CD14-positive monocyte (primary cell): Measurements from ENCODE around the gene THBS2. TPM values are rescaled to one million over a fixed set of nuclear protein-coding genes. Genes with fewer than 3 reads are reported as not detected.
A peak's percentile ranks its signal among the peaks of the same experiment; 100 is the strongest.

Experiments used
- DNase-seq, 3 donors: peaks; one replicate each; pipeline ENCODE4 v3.0.0-alpha.2; 2011 to 2022
- H2AFZ ChIP-seq: 2 replicates; pipeline ENCODE4 v1.6.0; 2012; ENCODE audit warnings: mild to moderate bottlenecking, low read depth, low read length, inconsistent platforms; ENCODE audit not compliant: insufficient read depth, poor library complexity, severe bottlenecking
- H3K27ac ChIP-seq, 2 donors: 1 replicate in 1 of 2; 2 replicates in 1 of 2; pipeline ENCODE4 v1.5.1; 2012 to 2013; ENCODE audit warnings: low read length in 2 of 2, control low read depth in 1 of 2, inconsistent platforms in 1 of 2, low read depth in 1 of 2, mild to moderate bottlenecking in 1 of 2
- H3K27me3 ChIP-seq, 2 donors: one replicate each; pipeline versions ENCODE4 v1.6.0 to v1.6.1; 2011 to 2013; ENCODE audit warnings: low read length in 2 of 2; ENCODE audit not compliant: control insufficient read depth in 2 of 2, insufficient read depth in 2 of 2
- H3K36me3 ChIP-seq, 2 donors: replicated peaks in 1 of 2; 1 replicate in 1 of 2; 2 replicates in 1 of 2; pipeline versions ENCODE4 v1.5.1 to v1.6.1; 2012 to 2013; ENCODE audit warnings: low read length in 2 of 2, control low read depth in 1 of 2, inconsistent platforms in 1 of 2, mild to moderate bottlenecking in 1 of 2; ENCODE audit not compliant: insufficient read depth in 2 of 2, control insufficient read depth in 1 of 2
- H3K4me1 ChIP-seq, 2 donors: 1 replicate in 1 of 2; 2 replicates in 1 of 2; pipeline versions ENCODE4 v1.5.1 to v1.6.1; 2012 to 2013; ENCODE audit warnings: low read length in 2 of 2, control low read depth in 1 of 2, inconsistent platforms in 1 of 2, mild to moderate bottlenecking in 1 of 2, moderate library complexity in 1 of 2; ENCODE audit not compliant: insufficient read depth in 2 of 2, control insufficient read depth in 1 of 2
- H3K4me2 ChIP-seq: replicated peaks from 2 replicates; pipeline ENCODE3; 2012; ENCODE audit warnings: low read length, moderate library complexity, mild to moderate bottlenecking; ENCODE audit not compliant: poor library complexity, severe bottlenecking; ENCODE audit errors: extremely low read depth
- H3K4me3 ChIP-seq, 3 experiments: fragments of 200-600 bp in 1 of 3; sonication (generic) in 1 of 3; replicated peaks in 1 of 3; 1 replicate in 2 of 3; 2 replicates in 1 of 3; pipeline ENCODE4 v1.5.1; 2011 to 2013; ENCODE audit warnings: low read length in 3 of 3, mild to moderate bottlenecking in 3 of 3, control low read depth in 2 of 3, low read depth in 2 of 3, inconsistent platforms in 1 of 3, moderate library complexity in 1 of 3
- H3K79me2 ChIP-seq: 2 replicates; pipeline ENCODE4 v1.6.0; 2012; ENCODE audit warnings: mild to moderate bottlenecking, control low read depth, inconsistent platforms, low read length, moderate library complexity; ENCODE audit not compliant: insufficient read depth
- H3K9ac ChIP-seq: 2 replicates; pipeline ENCODE4 v1.6.0; 2017; ENCODE audit warnings: low read length, mild to moderate bottlenecking; ENCODE audit not compliant: insufficient read depth, poor library complexity, severe bottlenecking
- H3K9me3 ChIP-seq, 2 donors: replicated peaks in 1 of 2; 1 replicate in 1 of 2; 2 replicates in 1 of 2; pipeline versions ENCODE4 v1.5.1 to v1.6.1; 2012 to 2013; ENCODE audit warnings: low read length in 2 of 2, control low read depth in 1 of 2; ENCODE audit not compliant: control insufficient read depth in 1 of 2, insufficient read depth in 1 of 2
- H4K20me1 ChIP-seq: 2 replicates; pipeline ENCODE4 v1.6.0; 2012; ENCODE audit warnings: mild to moderate bottlenecking, low read length, control low read depth, moderate library complexity; ENCODE audit not compliant: insufficient read depth
- H3K27ac Mint-ChIP-seq, 7 donors: one replicate each; pipeline ENCODE4 v1.8.0; 2020; ENCODE audit warnings: mild to moderate bottlenecking in 7 of 7, mixed read lengths in 7 of 7, moderate library complexity in 6 of 7, inconsistent platforms in 2 of 7
- H3K27me3 Mint-ChIP-seq, 3 donors: one replicate each; pipeline ENCODE4 v1.8.0; 2021 to 2022; ENCODE audit warnings: low read depth in 3 of 3, mild to moderate bottlenecking in 3 of 3, mixed read lengths in 3 of 3, moderate library complexity in 3 of 3, inconsistent platforms in 1 of 3
- H3K36me3 Mint-ChIP-seq, 2 donors: one replicate each; pipeline ENCODE4 v1.8.0; 2020; ENCODE audit warnings: mixed read lengths in 2 of 2, inconsistent platforms in 1 of 2, mild to moderate bottlenecking in 1 of 2
- H3K4me1 Mint-ChIP-seq: one replicate; pipeline ENCODE4 v1.8.0; 2020; ENCODE audit warnings: mild to moderate bottlenecking, mixed read lengths
- H3K4me3 Mint-ChIP-seq, 2 donors: one replicate each; pipeline ENCODE4 v1.8.0; 2020; ENCODE audit warnings: mild to moderate bottlenecking in 2 of 2, mixed read lengths in 2 of 2, moderate library complexity in 1 of 2
- H3K9me3 Mint-ChIP-seq, 7 donors: one replicate each; pipeline ENCODE4 v1.8.0; 2020 to 2022; ENCODE audit warnings: mixed read lengths in 7 of 7, mild to moderate bottlenecking in 6 of 7, moderate library complexity in 6 of 7, inconsistent platforms in 2 of 7
- WGBS: methylation state at CpG from one replicate; pipeline ENCODE4 v1.1.5; 2013; ENCODE audit warnings: missing lambda C conversion rate; ENCODE audit not compliant: insufficient coverage; 5-methylcytosine and 5-hydroxymethylcytosine counted together
- intact Hi-C, 2 donors: fragments of 100-400 bp; cut with micrococcal nuclease; formaldehyde crosslinking; loops; one replicate each; pipeline versions ENCODE4 v1.15.0 to v1.15.1; 2023
- polyA plus RNA-seq, 3 donors: library from polyadenylated mRNA; depleted of rRNA in 1 of 3; unstranded in 2 of 3; stranded (reverse) in 1 of 3; fragments of 300-500 nt in 2 of 3; fragments of >200 nt in 1 of 3; fragmentation: Illumina TruSeq in 2 of 3; gene quantifications; 1 replicate in 2 of 3; 2 replicates in 1 of 3; pipeline ENCODE4 v1.2.3, GENCODE V29; 2012 to 2021
- TF ChIP-seq, protein P1 (sequence below): fragments of 200-600 bp; IDR thresholded peaks from one replicate; pipeline ENCODE4 v1.8.0; 2022; ENCODE audit warnings: antibody characterized with exemption, mild to moderate bottlenecking

THBS2 gene
- polyA plus RNA-seq, 3 donors = 0.01 to 0.03 TPM; not detected in 1

DNA sequence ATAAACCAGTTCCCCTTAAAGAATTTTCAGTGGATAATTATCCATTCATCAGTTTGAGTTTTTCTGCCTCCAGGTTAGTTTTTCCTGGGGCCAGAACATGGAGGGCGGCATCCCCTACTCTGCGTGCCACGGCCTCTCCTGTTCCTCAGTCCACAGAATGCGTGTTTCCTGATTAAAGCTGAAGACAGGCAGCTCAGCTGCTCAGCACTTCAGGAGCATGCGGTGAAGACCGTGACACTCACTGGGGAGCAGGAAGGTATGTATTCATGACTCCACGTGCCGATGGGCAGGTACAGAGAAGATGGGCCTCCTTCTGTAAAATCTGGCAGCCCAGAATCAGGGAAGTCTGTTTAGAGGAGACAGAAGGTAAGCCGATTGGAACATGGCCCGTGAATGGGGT, 2.0 kb upstream of the THBS2 start:
- peaks cover 53 to 70% (median 57%) of the 10 kb centered on the region in 3 donors for H3K27me3 Mint-ChIP-seq
- TF ChIP-seq, protein P1, sequence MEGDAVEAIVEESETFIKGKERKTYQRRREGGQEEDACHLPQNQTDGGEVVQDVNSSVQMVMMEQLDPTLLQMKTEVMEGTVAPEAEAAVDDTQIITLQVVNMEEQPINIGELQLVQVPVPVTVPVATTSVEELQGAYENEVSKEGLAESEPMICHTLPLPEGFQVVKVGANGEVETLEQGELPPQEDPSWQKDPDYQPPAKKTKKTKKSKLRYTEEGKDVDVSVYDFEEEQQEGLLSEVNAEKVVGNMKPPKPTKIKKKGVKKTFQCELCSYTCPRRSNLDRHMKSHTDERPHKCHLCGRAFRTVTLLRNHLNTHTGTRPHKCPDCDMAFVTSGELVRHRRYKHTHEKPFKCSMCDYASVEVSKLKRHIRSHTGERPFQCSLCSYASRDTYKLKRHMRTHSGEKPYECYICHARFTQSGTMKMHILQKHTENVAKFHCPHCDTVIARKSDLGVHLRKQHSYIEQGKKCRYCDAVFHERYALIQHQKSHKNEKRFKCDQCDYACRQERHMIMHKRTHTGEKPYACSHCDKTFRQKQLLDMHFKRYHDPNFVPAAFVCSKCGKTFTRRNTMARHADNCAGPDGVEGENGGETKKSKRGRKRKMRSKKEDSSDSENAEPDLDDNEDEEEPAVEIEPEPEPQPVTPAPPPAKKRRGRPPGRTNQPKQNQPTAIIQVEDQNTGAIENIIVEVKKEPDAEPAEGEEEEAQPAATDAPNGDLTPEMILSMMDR = no peak
- 88% methylated on average over 10 of the region's 10 CpGs for WGBS
- H3K79me2 ChIP-seq = no peaks in the 10 kb centered on the region
- H3K27me3 ChIP-seq = peaks cover 32 to 64% of the 10 kb centered on the region in 2 donors
- peaks cover 0 to 28% (median 8%) of the 10 kb centered on the region in 7 donors for H3K9me3 Mint-ChIP-seq
- no peak overlapping the region for H3K4me3 ChIP-seq
- no peak overlapping the region for H3K27ac ChIP-seq
- H3K36me3 ChIP-seq = no peaks in the 10 kb centered on the region
- no peaks in the 10 kb centered on the region for H4K20me1 ChIP-seq
- no peak overlapping the region for H3K27ac Mint-ChIP-seq
- no peak for DNase-seq
- H3K4me2 ChIP-seq = no peak overlapping the region
- H2AFZ ChIP-seq = no peak overlapping the region
- no peak overlapping the region for H3K9ac ChIP-seq
- peaks cover 0 to 6% of the 10 kb centered on the region in 2 donors for H3K36me3 Mint-ChIP-seq
- peaks cover 0 to 16% of the 10 kb centered on the region in 2 donors for H3K4me1 ChIP-seq
- H3K9me3 ChIP-seq = peaks cover 0 to 7% of the 10 kb centered on the region in 2 donors
- peaks cover 28% of the 10 kb centered on the region for H3K4me1 Mint-ChIP-seq
- peak overlapping the region in 1 of 2 donors; percentile 68 for H3K4me3 Mint-ChIP-seq
- intact Hi-C loops = no loop called here

GRCh38 chr6:169254456-169255316, 1.0 kb upstream of the THBS2 start:
- Mint-ChIP-seq H3K4me3 (peak overlapping the region in 1 of 2 donors; percentile 81), H3K4me1 (peaks cover 28% of the 10 kb centered on the region), H3K9me3 (peaks cover 0 to 28% (median 8%) of the 10 kb centered on the region in 7 donors), H3K36me3 (peaks cover 0 to 6% of the 10 kb centered on the region in 2 donors), H3K27me3 (peaks cover 60 to 77% (median 63%) of the 10 kb centered on the region in 3 donors), H3K27ac (no peak overlapping the region)
- Histone ChIP-seq H2AFZ (no peak overlapping the region), H3K79me2 (no peaks in the 10 kb centered on the region), H3K4me1 (peaks cover 0 to 16% of the 10 kb centered on the region in 2 donors), H3K4me3 (no peak overlapping the region), H3K27ac (no peak overlapping the region), H3K27me3 (peaks cover 33 to 72% of the 10 kb centered on the region in 2 donors), H4K20me1 (no peaks in the 10 kb centered on the region), H3K9me3 (peaks cover 0 to 7% of the 10 kb centered on the region in 2 donors), H3K36me3 (no peaks in the 10 kb centered on the region), H3K9ac (no peak overlapping the region), H3K4me2 (no peak overlapping the region)
- intact Hi-C loops = no loop called here
- WGBS = 35% methylated on average over 11 of the region's 19 CpGs
- DNase-seq = no peak
- TF ChIP-seq, protein P1 = no peak
